Left hindlimb (tissue), 1 donor: ENCODE results near the gene BAK1.
"Not testable (repeated sequence)": the region's sequence is repeated elsewhere in the genome, so short reads cannot be mapped to it uniquely, and the experiment has no call there.

ENCODE experiments used
- DNase-seq: peaks from one replicate; pipeline ENCODE4 v3.0.0-alpha.2; 2018

The BAK1 gene

DNA sequence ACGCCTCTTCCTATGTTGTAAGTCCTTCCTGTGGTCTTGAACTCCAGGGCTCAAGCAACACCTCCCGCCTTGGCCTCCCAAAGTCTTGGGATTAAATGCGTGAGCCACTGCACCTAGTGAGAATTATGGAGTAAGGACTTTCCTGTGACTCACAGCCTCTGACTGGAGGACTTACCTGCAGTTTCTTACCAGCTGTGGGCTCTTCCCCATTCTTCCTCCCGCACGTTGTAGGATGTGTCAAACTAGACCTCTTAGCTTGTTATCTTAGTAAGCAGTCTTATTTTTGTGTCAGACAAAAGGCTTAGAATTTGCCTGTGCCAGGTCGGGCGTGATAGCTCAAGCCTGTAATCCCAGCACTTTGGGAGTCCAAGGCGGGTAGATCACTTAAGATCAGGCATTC, 30.9 kb downstream of the BAK1 start:
- DNase-seq = no peak

DNA sequence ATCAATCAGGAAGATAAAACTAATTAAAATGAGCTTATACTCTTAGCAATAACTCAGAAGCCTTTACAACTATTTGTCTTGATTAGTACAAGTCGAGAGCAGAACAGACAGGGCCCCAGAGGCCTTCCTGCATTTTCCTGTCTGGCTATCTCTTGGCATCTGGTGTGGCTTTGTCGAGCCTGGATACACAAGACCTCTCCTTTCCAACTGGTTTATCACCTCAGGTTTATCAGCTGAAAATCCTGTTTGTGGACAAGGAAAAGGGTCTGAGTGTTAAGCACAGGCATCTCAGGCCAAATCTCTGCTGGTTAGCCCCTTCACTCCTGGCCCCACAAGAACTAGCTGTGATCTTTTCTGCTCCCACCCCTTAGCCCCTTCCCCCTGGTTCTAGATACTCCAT, 32.6 kb downstream of the BAK1 start:
- no peak for DNase-seq

DNA sequence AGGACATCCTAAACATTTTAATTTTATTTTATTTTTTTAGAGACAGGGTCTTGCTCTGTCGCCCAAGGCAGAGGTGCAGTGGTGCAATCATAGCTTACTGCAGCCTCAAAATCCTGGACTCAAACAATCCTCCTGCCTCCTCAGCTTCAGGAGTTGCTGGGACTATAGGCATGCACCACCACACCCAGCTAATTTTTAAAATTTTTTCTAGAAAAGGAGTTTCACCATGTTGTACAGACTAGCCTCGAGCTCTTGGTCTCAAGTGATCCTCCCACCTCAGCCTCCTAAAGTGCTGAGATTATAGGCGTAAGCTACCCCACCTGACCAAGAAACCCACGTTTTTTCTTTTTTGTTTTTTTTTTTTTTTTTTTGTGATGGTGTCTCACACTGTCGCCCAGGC, 33.3 kb downstream of the BAK1 start:
- DNase-seq = no peak

DNA sequence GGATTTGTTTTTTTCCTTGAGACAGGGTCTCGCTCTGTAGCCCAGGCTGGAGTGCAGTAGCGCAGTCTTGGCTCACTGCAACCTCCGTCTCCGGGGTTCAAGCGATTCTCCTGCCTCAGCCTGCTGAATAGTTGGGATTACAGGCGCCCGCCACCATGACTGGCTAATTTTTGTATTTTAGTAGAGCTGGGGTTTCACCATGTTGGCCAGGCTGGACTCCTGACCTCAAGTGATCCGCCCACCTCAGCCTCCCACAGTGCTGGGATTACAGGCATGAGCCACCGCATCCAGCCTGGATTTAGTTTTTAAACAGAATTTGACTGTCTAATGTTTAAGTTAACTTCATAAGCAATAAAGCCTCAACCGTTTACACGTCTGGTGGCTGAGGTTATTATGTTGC, 34.8 kb downstream of the BAK1 start:
- DNase-seq = not testable (repeated sequence)

DNA sequence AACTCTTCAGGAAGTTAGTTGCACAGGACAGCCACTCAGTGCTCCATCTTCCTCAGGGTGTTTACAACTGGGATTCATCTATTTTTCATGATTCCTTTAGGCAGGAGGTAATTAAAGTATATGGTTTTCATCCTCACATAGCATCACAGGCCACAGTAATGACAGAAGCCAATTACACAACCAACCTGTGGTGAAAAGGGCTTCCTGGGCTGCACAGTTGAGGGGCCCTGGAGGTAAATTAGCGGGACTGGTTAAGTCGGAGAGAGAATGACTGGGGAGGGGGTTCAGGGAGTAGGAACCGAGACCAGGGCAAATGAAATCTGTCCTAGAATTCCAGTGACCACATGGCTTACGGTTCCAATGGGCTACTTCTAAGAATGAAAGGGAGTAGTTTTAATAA, 37.0 kb downstream of the BAK1 start:
- DNase-seq = no peak

DNA sequence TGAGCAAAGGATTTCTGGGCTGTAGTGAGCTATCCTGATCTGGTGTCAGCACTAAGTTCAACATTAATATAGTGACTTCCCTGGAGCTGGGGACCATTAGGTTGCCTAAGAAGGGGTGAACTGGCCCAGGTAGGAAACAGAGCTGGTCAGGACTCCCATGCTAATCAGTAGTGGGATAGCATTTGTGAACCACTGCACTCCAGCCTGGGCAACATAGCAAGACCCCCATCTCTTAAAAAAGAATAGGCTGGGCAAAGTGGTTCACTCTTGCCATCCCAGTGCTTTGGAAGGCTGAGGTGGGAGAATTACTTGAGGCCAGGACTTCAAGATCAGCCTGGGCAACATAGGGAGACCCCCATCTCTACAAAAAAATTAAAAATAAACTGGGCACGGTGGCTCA, 39.3 kb downstream of the BAK1 start:
- no peak for DNase-seq

DNA sequence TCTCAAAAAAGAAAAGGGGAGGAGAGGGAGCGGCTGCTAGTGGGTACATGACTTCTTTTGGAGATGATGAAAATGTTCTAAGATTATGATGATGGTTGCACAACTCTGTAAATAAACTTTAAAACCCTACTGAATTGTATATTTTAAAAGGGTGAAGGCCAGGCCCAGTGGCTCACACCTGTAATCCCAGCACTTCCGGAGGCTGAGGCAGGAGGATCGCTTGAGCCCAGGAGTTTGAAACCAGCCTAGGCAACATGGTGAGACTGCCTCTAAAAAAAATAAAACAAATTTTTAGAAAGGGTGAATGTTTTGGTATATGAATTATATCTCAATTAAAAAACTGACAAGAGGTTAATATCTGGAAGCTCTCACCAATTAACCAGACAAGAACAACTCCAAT, 45.4 kb downstream of the BAK1 start:
- no peak for DNase-seq

DNA sequence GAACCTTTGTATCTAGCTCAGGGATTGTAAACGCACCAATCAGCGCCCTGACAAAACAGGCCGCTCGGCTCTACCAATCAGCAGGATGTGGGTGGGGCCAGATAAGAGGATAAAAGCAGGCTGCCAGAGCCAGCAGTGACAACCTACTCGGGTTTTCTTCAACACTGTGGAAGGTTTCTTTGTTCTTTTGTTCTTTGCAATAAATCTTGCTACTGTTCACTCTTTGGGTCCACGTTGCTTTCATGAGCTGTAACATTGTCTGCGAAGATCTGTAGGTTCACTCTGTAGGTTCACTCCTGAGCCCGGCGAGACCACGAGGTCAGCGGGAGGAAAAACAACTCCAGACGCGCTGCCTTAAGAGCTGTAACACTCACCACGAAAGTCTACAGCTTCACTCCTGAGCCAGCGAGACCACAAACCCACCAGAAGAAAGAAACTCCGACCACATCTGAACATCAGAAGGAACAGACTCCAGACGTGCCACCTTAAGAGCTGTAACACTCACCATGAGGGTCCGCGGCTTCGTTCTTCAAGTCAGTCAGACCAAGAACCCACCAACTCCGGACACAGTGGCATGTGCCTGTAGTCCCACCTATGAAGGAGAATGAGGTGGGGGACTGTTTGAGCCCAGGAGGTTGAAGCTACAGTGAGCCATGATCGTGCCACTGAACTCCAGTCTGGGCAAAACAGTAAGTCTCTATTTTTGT, 46.8 kb downstream of the BAK1 start:
- not testable (repeated sequence) for DNase-seq

DNA sequence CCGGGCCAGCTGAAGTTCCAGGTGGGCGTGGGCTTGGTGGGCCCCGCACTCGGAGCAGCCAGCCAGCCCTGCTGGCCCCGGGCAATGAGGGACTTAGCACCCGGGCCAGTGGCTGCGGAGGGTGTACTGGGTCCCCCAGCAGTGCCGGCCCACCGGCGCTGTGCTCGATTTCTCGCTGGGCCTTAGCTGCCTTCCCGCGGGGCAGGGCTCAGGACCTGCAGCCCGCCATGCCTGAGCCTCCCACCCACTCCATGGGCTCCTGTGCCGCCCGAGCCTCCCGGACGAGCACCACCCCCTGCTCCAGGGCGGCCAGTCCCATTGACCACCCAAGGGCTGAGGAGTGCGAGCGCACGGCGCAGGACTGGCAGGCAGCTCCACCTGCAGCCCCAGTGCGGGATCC, 47.6 kb downstream of the BAK1 start:
- not testable (repeated sequence) for DNase-seq

DNA sequence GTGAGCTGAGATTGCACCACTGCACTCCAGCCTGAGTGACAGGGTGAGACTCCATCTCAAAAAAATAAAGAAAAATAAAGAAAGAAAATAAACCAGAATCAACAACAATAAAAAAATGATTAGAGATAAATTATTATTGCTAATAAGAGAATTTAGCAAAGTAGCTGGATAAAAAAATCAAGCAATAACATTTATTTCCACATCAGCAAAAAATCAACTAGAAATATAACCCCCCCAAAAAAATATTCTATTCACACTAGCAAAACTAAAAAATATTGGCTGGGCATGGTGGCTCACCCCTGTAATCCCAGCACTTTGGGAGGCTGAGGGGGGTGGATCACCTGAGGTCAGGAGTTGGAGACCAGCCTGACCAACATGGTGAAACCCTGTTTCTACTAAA, 49.5 kb downstream of the BAK1 start:
- DNase-seq = not testable (repeated sequence)
